ENCODE results near the gene PMEPA1.

Gene PMEPA1

GRCh38 chr20:57688864-57689263 lies 21.0 kb downstream of the PMEPA1 start:
- TF ChIP-seq ZFX (IDR thresholded peaks at IDR 0.05) (no peak), CTCF (conservative IDR thresholded peaks at IDR 0.05) (no peak)
- H3K27ac ChIP-seq: no peak overlapping the region

GRCh38 chr20:57688295-57688694 lies 21.5 kb downstream of the PMEPA1 start:
- H3K27ac ChIP-seq: no peak overlapping the region
- no peak for TF ChIP-seq ZFX (IDR thresholded peaks at IDR 0.05)
- no peak for TF ChIP-seq CTCF (conservative IDR thresholded peaks at IDR 0.05)

GRCh38 chr20:57686931-57687652 lies 22.7 kb downstream of the PMEPA1 start:
- TF ChIP-seq ZFX (IDR thresholded peaks at IDR 0.05) (no peak), CTCF (conservative IDR thresholded peaks at IDR 0.05) (no peak)
- H3K27ac ChIP-seq: no peak overlapping the region

GRCh38 chr20:57685146-57685758 lies 24.6 kb downstream of the PMEPA1 start:
- TF ChIP-seq CTCF (conservative IDR thresholded peaks at IDR 0.05) (no peak), ZFX (IDR thresholded peaks at IDR 0.05) (no peak)

GRCh38 chr20:57684808-57685140 lies 25.0 kb downstream of the PMEPA1 start:
- no peak overlapping the region for H3K27ac ChIP-seq
- TF ChIP-seq CTCF (conservative IDR thresholded peaks at IDR 0.05) (no peak), ZFX (IDR thresholded peaks at IDR 0.05) (no peak)

More at GRCh38 chr20:57685146-57685758, 24.6 kb downstream of the PMEPA1 start:
- no peak overlapping the region for H3K27ac ChIP-seq

- no peak for TF ChIP-seq CTCF (conservative IDR thresholded peaks at IDR 0.05)
- TF ChIP-seq ZFX (IDR thresholded peaks at IDR 0.05): no peak
- H3K27ac ChIP-seq: no peak overlapping the region
These were observed 25.7 kb downstream of the PMEPA1 start for GRCh38 chr20:57683881-57684807.

GRCh38 chr20:57683287-57683686 lies 26.5 kb downstream of the PMEPA1 start:
- H3K27ac ChIP-seq: no peak overlapping the region
- no peak for TF ChIP-seq ZFX (IDR thresholded peaks at IDR 0.05)
- no peak for TF ChIP-seq CTCF (conservative IDR thresholded peaks at IDR 0.05)
